Activated CD8-positive, alpha-beta memory T cell treated with anti-CD3 and anti-CD28 coated beads for 4 hours (primary cell): ENCODE measurements around the gene LGR6.
A peak's percentile ranks its signal among the peaks of the same experiment; 100 is the strongest.

ENCODE experiments used
- DNase-seq, 2 donors: peaks; one replicate each; pipeline ENCODE4 v3.0.0-alpha.2; 2020; ENCODE audit warnings: low read depth in 2 of 2

Gene LGR6

GRCh38 chr1:202266061-202266765, 72.6 kb downstream of the LGR6 start:
- no peak for DNase-seq

- DNase-seq, result no peak
Observed at GRCh38 chr1:202268032-202268431, 74.4 kb downstream of the LGR6 start.

- no peak for DNase-seq
Observed at GRCh38 chr1:202268817-202269216, 75.2 kb downstream of the LGR6 start.

- DNase-seq, result no peak
Observed at GRCh38 chr1:202270871-202271326, 77.3 kb downstream of the LGR6 start.

- no peak for DNase-seq
Observed at GRCh38 chr1:202272103-202272845, 78.7 kb downstream of the LGR6 start.

GRCh38 chr1:202274611-202275010, 81.0 kb downstream of the LGR6 start:
- peak; percentile 11 to 13 for DNase-seq

GRCh38 chr1:202275061-202275770, 81.6 kb downstream of the LGR6 start:
- DNase-seq, result no peak

- no peak for DNase-seq
Observed at GRCh38 chr1:202276081-202276715, 82.6 kb downstream of the LGR6 start.

- no peak for DNase-seq
Observed at GRCh38 chr1:202276920-202277319, 83.3 kb downstream of the LGR6 start.

- DNase-seq, result no peak
Observed at GRCh38 chr1:202278751-202279150, 85.2 kb downstream of the LGR6 start.

- DNase-seq, result no peak
Observed at GRCh38 chr1:202279806-202280205, 86.2 kb downstream of the LGR6 start.

- no peak for DNase-seq
Observed at GRCh38 chr1:202280595-202280994, 87.0 kb downstream of the LGR6 start.

- no peak for DNase-seq
Observed at GRCh38 chr1:202281316-202282024, 87.9 kb downstream of the LGR6 start.

GRCh38 chr1:202282025-202282371, 88.4 kb downstream of the LGR6 start:
- no peak for DNase-seq

GRCh38 chr1:202282596-202283283, 89.1 kb downstream of the LGR6 start:
- DNase-seq, result no peak

- DNase-seq, result no peak
Observed at GRCh38 chr1:202283379-202283844, 89.8 kb downstream of the LGR6 start.

- DNase-seq, result no peak
Observed at GRCh38 chr1:202283991-202284390, 90.4 kb downstream of the LGR6 start.

GRCh38 chr1:202285908-202286307, 92.3 kb downstream of the LGR6 start:
- DNase-seq, result no peak

- DNase-seq, result no peak
Observed at GRCh38 chr1:202286622-202287097, 93.1 kb downstream of the LGR6 start.

- no peak for DNase-seq
Observed at GRCh38 chr1:202287196-202287595, 93.6 kb downstream of the LGR6 start.

- no peak for DNase-seq
Observed at GRCh38 chr1:202288177-202288576, 94.6 kb downstream of the LGR6 start.
